ENCODE measurements around the gene GRK3.
"Not testable (repeated sequence)": the region's sequence is repeated elsewhere in the genome, so short reads cannot be mapped to it uniquely, and the experiment has no call there.

GRCh38 chr22:25529059-25529458, 35.4 kb upstream of the GRK3 start:
- not testable (repeated sequence) for TF ChIP-seq CTCF, POLR2A (IDR thresholded peaks at IDR 0.05)

All from thyroid gland (tissue), 4 donors.